ENCODE measurements around the gene FARS2. TPM values are rescaled to one million over a fixed set of nuclear protein-coding genes. Genes with fewer than 3 reads are reported as not detected.

The FARS2 gene
- total RNA-seq, 5 donors from 2014 or later (not counting 1 experiment from before 2014, with no cell fraction given) = 17.9 to 24.2 (median 20.3) TPM

DNA sequence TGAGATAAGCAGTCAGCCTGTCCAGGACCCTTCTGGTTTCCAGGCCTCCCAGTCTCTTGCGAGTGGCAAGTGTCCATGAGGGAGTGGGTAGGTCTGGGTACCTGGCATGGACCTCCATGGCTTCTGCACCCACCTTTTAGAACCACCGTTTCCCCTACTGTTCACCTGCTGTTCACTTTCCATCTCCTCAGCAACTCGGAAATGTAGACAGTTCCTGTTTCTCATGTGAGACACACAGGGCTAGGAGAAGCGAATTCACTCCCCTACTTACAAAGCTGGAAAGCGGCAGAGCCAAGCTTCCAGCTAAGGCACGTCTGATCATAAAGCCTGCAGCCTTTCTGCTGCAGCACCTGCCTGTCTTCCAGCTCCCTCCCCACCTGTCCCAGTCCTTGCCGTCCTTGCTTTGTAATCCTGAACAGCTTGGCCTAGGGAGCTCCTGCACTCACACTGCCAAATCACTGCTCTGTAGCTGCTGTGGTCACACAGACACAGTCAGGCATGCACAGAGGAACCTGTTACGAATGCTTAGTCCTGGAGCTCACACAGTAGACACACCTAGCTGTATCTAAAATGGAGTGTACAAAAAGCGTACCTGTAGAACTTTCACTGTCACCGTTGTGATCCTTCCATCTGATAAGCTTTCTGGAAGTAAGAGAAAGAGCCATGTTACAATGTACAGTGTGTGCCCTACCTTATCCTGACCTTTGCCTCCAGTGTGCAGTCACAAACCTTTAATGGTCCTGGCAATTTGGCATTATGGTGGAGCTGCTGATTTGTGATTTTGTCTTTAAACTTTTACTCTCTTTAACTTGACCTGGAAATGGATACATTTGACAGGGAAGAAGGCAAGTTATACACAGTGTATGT is 451.3 kb downstream of the FARS2 start:
- H3K27me3 Mint-ChIP-seq = no peaks in the 10 kb centered on the region
- peaks cover 0 to 2% (median 0%) of the 10 kb centered on the region in 3 donors for H3K4me1 Mint-ChIP-seq
- WGBS (ENCODE audit: insufficient coverage) = 82% methylated on average over 6 of the region's 10 CpGs
- peaks cover 7 to 24% (median 17%) of the 10 kb centered on the region in 3 donors for H3K9me3 Mint-ChIP-seq
- ATAC-seq (replicated peaks in 1 of 4) = no peak
- H3K4me3 Mint-ChIP-seq = no peak overlapping the region
- CTCF ChIA-PET = interaction anchor here in 1 of 2 donors (0.6 kb wide), 1 partner anchor 10 kb away, joined by 3 read pairs; no protein-coding TSS in a partner anchor
- POLR2A ChIA-PET = no interaction called here
- H3K27ac Mint-ChIP-seq = no peak overlapping the region
- Histone ChIP-seq H3K9me3 (no peaks in the 10 kb centered on the region), H3K27ac (ENCODE audit: low read length) (no peak overlapping the region), H3K4me3 (ENCODE audit: control insufficient read depth in 1 of 2, extremely low read depth in 1 of 2, low read length in 1 of 2) (no peak overlapping the region), H3K27me3 (replicated peaks in 1 of 2; ENCODE audit: control insufficient read depth in 2 of 2, extremely low read depth in 1 of 2, insufficient read depth in 2 of 2, low read length in 1 of 2) (no peaks in the 10 kb centered on the region), H3K4me1 (ENCODE audit: control insufficient read depth in 1 of 2, extremely low read depth in 1 of 2, insufficient read depth in 2 of 2, low read length in 2 of 2) (no peaks in the 10 kb centered on the region), H3K36me3 (ENCODE audit: control insufficient read depth in 2 of 2, extremely low read depth in 1 of 2, insufficient read depth in 1 of 2, low read length in 1 of 2) (no peaks in the 10 kb centered on the region)
- peaks cover 34% of the 10 kb centered on the region for H3K36me3 Mint-ChIP-seq
- DNase-seq = no peak

DNA sequence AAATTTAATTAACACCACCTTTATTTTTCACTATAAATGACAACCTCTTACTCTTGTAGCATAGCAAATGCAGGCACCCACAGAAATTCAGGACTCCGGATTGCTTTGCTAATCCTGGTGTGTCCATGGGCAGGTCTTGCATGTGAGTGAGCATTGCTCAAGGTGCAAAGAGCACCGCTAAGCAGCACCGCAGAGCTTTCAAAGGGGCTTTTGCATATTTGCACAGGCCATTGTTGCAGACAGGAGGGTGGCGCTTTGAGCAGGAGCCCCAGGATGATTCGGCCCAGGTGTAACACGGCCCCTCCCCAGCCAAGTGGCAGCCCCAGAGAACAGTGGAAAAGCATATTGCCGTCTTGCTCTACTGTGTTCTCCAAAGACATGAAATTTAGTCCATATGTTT is 452.2 kb downstream of the FARS2 start:
- Histone ChIP-seq H3K4me1 (ENCODE audit: control insufficient read depth in 1 of 2, extremely low read depth in 1 of 2, insufficient read depth in 2 of 2, low read length in 2 of 2) (no peaks in the 10 kb centered on the region), H3K36me3 (ENCODE audit: control insufficient read depth in 2 of 2, extremely low read depth in 1 of 2, insufficient read depth in 1 of 2, low read length in 1 of 2) (no peaks in the 10 kb centered on the region), H3K9me3 (no peaks in the 10 kb centered on the region), H3K27me3 (replicated peaks in 1 of 2; ENCODE audit: control insufficient read depth in 2 of 2, extremely low read depth in 1 of 2, insufficient read depth in 2 of 2, low read length in 1 of 2) (no peaks in the 10 kb centered on the region), H3K27ac (ENCODE audit: low read length) (no peak overlapping the region), H3K4me3 (ENCODE audit: control insufficient read depth in 1 of 2, extremely low read depth in 1 of 2, low read length in 1 of 2) (no peak overlapping the region)
- H3K4me1 Mint-ChIP-seq = peaks cover 0 to 2% (median 1%) of the 10 kb centered on the region in 3 donors
- POLR2A ChIA-PET = no interaction called here
- CTCF ChIA-PET = no interaction called here
- no peak overlapping the region for H3K4me3 Mint-ChIP-seq
- no peak overlapping the region for H3K27ac Mint-ChIP-seq
- H3K9me3 Mint-ChIP-seq = peaks cover 7 to 24% (median 17%) of the 10 kb centered on the region in 3 donors
- WGBS (ENCODE audit: insufficient coverage) = 99% methylated on average over 6 of the region's 7 CpGs
- ATAC-seq (replicated peaks in 1 of 4) (no peak), DNase-seq (no peak)
- H3K27me3 Mint-ChIP-seq = no peaks in the 10 kb centered on the region
- H3K36me3 Mint-ChIP-seq = peaks cover 28% of the 10 kb centered on the region

DNA sequence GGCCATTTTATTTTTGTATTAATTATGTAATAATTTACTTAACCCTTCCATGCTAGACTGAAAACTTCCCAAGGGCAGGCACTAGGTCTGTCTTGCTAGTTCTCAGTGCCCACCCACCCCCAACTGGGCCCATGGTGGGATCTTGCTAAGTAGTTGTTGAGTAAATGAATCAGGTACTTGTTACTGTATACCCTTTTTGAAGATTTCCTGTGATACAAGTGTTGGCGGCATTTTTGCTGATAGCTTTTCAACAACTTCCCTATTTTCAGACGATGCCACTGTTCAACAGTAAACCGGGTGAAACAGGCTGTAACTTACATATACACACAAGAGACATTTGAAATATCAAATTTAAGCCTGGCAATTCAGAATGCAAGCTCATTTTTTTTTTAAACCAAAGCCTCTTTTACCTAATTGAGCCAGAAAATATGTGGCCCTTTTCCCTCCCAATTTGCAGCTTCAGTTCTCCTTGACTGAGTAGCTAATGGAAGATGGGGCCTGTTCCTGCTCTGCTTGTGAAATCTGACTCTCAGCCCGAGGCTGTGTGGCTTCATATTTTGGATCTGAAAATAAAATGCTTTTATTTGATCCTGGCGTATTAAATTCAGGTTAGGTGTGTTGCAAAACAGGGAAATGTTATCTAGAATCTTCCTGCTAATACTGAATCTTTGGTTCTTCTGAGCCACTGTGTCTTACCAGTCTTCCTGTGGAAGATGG is 457.1 kb downstream of the FARS2 start:
- Mint-ChIP-seq H3K9me3 (peaks cover 7 to 24% (median 17%) of the 10 kb centered on the region in 3 donors), H3K4me3 (no peak overlapping the region), H3K36me3 (peaks cover 26% of the 10 kb centered on the region), H3K27ac (no peak overlapping the region), H3K27me3 (no peaks in the 10 kb centered on the region), H3K4me1 (peaks cover 13 to 21% (median 14%) of the 10 kb centered on the region in 3 donors)
- Histone ChIP-seq H3K9me3 (no peaks in the 10 kb centered on the region), H3K4me3 (ENCODE audit: control insufficient read depth in 1 of 2, extremely low read depth in 1 of 2, low read length in 1 of 2) (no peak overlapping the region), H3K27ac (ENCODE audit: low read length) (no peak overlapping the region), H3K36me3 (ENCODE audit: control insufficient read depth in 2 of 2, extremely low read depth in 1 of 2, insufficient read depth in 1 of 2, low read length in 1 of 2) (no peaks in the 10 kb centered on the region), H3K27me3 (replicated peaks in 1 of 2; ENCODE audit: control insufficient read depth in 2 of 2, extremely low read depth in 1 of 2, insufficient read depth in 2 of 2, low read length in 1 of 2) (no peaks in the 10 kb centered on the region), H3K4me1 (ENCODE audit: control insufficient read depth in 1 of 2, extremely low read depth in 1 of 2, insufficient read depth in 2 of 2, low read length in 2 of 2) (no peaks in the 10 kb centered on the region)
- WGBS (ENCODE audit: insufficient coverage) = 81% methylated on average over 4 of the region's 5 CpGs
- ChIA-PET POLR2A (no interaction called here), CTCF (no interaction called here)
- ATAC-seq (replicated peaks in 1 of 4) (no peak), DNase-seq (no peak)

DNA sequence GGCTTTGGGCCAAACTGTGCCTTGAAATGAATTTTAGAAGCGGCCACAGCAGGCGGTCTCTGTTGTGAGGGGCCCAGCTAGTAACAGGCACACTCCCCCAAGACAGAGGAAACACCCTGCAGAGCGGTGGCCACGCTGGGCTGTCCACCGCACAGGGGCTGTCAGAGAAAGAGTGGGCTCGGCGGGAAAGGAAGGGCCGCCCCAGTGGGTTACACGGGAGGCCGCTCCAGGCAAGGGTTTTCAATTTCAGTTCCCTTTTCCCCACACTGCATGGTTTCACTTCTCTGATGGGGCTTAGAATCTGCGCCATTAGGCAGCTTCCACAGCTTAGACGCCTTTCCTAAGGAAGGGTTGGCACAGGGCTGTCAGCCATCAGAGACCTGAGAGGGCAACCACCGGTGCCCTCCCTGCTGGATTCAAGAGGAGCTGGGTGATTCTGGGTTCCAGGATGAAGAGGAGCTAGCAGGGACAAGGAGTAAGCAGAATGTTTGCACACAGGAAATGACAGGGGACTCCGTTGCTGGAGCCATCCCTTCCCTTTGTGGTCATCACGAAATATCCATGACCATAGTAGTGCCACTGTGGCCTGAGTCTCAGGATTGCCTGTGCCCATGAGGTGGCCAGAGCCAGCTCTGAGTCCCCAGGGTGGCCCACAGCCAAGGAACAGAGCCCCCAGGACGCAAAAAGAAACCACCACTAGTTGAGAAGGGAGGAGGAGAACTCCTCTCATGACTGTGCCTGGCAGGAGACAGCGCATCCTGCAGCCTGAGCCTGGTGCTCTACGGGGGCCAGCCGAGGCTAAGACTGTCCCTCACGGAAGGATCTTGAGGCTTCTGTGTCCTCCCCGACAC is 462.8 kb downstream of the FARS2 start:
- Mint-ChIP-seq H3K4me3 (peak overlapping the region; percentile 58 to 72 (median 70)), H3K9me3 (no peaks in the 10 kb centered on the region), H3K4me1 (peaks cover 20 to 45% (median 30%) of the 10 kb centered on the region in 3 donors), H3K27ac (peak overlapping the region; percentile 72 to 84), H3K36me3 (no peaks in the 10 kb centered on the region), H3K27me3 (no peaks in the 10 kb centered on the region)
- 73% methylated on average over 15 of the region's 21 CpGs for WGBS (ENCODE audit: insufficient coverage)
- POLR2A ChIA-PET = no interaction called here
- peak overlapping the region; percentile 4 to 33 for H3K4me3 ChIP-seq (ENCODE audit: control insufficient read depth in 1 of 2, extremely low read depth in 1 of 2, low read length in 1 of 2)
- CTCF ChIA-PET = no interaction called here
- peak in 2 of 35 experiments; percentile 4 to 33 for DNase-seq
- H3K27ac ChIP-seq (ENCODE audit: low read length) = no peak overlapping the region
- H3K9me3 ChIP-seq = no peaks in the 10 kb centered on the region
- peaks cover 0 to 4% of the 10 kb centered on the region in 2 experiments for H3K4me1 ChIP-seq (ENCODE audit: control insufficient read depth in 1 of 2, extremely low read depth in 1 of 2, insufficient read depth in 2 of 2, low read length in 2 of 2)
- no peaks in the 10 kb centered on the region for H3K27me3 ChIP-seq (replicated peaks in 1 of 2; ENCODE audit: control insufficient read depth in 2 of 2, extremely low read depth in 1 of 2, insufficient read depth in 2 of 2, low read length in 1 of 2)
- H3K36me3 ChIP-seq (ENCODE audit: control insufficient read depth in 2 of 2, extremely low read depth in 1 of 2, insufficient read depth in 1 of 2, low read length in 1 of 2) = no peaks in the 10 kb centered on the region
- peak in 3 of 4 experiments; percentile 24 to 42 (median 26) for ATAC-seq (replicated peaks in 1 of 4)

DNA sequence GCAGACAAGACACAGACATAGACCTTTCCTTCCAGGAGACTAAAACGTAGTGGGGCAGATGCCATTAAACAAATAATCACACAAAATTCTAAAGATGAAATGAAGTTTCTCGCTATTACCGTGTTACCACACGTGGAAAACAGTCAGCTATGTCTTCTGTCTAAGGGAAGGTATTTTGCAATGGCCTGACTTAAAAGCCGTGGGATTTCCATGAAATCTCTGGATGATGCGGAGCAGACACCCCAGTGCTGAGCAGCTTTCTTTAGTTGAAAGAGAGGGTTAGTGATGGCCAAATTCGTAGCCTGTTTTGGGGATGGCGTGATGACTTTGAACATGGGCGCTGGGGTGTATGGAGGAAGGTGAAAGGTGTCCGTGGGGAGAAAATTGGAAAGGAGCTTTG is 463.6 kb downstream of the FARS2 start:
- no peak for ATAC-seq (replicated peaks in 1 of 4)
- 96% methylated on average over 9 of the region's 10 CpGs for WGBS (ENCODE audit: insufficient coverage)
- no peak overlapping the region for H3K27ac Mint-ChIP-seq
- Histone ChIP-seq H3K4me1 (ENCODE audit: control insufficient read depth in 1 of 2, extremely low read depth in 1 of 2, insufficient read depth in 2 of 2, low read length in 2 of 2) (peaks cover 0 to 4% of the 10 kb centered on the region in 2 experiments), H3K36me3 (ENCODE audit: control insufficient read depth in 2 of 2, extremely low read depth in 1 of 2, insufficient read depth in 1 of 2, low read length in 1 of 2) (no peaks in the 10 kb centered on the region), H3K27me3 (replicated peaks in 1 of 2; ENCODE audit: control insufficient read depth in 2 of 2, extremely low read depth in 1 of 2, insufficient read depth in 2 of 2, low read length in 1 of 2) (no peaks in the 10 kb centered on the region), H3K27ac (ENCODE audit: low read length) (no peak overlapping the region), H3K4me3 (ENCODE audit: control insufficient read depth in 1 of 2, extremely low read depth in 1 of 2, low read length in 1 of 2) (no peak overlapping the region), H3K9me3 (no peaks in the 10 kb centered on the region)
- POLR2A ChIA-PET = no interaction called here
- H3K27me3 Mint-ChIP-seq = no peaks in the 10 kb centered on the region
- H3K4me3 Mint-ChIP-seq = peak overlapping the region; percentile 58 to 72 (median 70)
- peaks cover 20 to 53% (median 30%) of the 10 kb centered on the region in 3 donors for H3K4me1 Mint-ChIP-seq
- H3K9me3 Mint-ChIP-seq = no peaks in the 10 kb centered on the region
- CTCF ChIA-PET = no interaction called here
- no peaks in the 10 kb centered on the region for H3K36me3 Mint-ChIP-seq
- DNase-seq = no peak
